GM18498 (cell line): ENCODE data around the gene MAMSTR.

Experiments used
- ATAC-seq: cut with Tn5 transposase; IDR thresholded peaks from one replicate; pipeline ENCODE4 v1.9.1; 2021; ENCODE audit warnings: mild to moderate bottlenecking, moderate library complexity; ENCODE audit not compliant: unreplicated experiment

The MAMSTR gene

DNA sequence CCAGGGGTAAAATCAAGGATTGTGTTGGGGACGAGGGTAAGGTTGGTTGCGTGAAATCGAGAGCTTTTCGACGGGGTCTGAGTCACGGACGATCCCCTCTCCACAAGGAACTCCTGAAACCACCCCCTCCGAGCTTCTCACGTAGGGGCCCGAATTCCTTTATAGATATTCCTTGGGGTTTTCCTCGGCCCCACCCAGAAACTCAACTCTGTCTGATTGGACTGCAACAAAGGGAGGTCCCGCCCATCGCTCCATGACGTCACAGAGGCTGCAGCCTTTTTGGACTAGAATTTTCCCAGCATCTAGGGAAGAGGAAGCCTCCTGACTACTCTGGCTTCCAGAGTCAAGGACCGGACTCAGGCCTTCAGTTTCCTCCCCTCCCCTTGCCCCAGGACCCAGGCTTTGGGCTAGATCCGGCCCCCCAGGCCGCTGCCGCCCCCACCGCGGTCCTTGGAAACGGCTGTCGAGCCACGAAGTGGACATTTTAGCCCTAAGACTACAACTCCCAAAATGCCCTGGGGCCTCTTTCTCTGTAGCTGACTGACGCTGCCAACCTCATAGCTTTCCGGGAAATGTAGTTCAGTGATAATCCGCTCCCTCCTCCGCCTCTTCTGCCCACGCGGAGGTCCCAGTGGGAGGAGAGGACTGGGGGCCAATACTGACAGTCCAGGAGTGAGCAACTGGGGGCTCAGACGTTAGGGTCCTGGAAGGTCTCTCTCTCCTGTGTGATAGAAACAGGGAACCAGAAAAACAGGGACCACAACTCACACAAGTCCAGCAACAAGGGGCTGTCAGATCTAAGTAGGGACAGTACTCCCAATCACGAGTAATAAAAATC is 27.4 kb upstream of the MAMSTR start, which contains the start of gene IZUMO1:
IZUMO1 (minus strand) TSS at position 172 of the 838 bp plus-strand sequence. CDS start 1,050 bp downstream, outside the sequence.
- ATAC-seq: no peak

DNA sequence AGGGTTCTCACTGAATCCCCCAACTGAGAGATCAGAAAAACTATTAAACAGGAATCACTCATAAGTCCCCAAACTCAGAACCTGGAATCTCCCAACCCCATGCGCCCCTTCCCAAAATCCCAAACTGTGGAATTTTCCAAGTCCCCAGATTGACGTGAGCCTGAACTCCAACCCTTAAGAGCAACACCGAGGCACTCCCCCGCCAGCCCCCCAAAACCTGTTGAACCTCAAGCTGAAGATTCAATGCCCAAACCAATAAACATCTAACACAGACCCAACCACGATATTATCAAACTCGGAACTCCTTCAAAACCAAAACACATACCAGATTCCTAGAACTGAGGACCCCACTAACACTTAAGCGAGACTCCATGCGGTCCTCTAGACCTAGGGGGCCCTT is 26.6 kb upstream of the MAMSTR start:
- ATAC-seq: no peak

DNA sequence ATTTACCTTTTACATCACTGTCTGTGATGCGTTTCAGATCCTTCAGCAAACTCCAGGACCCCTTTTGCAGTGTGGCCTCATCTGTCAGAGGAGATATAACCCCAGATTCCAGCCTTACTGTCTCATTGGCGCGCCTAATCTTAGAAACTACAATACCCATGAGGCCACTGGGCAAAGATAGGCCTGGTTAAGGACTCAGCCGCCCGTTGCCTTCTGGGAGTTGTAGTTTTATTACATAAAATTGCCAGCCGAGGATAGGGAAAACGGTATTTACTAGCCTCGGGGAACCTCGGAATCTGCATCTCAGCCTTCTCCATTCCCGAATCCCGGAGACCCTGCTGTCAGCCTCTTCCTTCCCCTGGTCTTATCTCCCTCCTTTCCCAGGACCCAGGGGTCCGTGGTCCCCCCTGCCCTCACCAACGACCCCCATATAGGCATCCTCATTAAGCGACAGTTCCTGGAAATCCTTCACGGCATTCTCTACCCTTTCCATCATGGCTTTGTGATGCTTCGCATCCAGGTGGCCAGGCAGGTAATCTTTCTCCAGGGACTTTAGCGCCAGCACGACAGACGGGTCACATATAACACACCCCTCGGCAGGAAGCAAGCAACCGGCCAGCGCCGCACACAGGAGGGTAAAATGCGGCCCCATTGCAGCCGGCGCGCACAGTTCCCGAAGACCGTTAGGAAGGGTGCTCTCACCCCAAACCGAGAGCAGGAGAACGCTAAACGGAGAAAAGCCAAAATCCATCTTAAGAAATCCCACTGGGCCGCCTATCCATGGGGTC is 25.9 kb upstream of the MAMSTR start:
- no peak for ATAC-seq

DNA sequence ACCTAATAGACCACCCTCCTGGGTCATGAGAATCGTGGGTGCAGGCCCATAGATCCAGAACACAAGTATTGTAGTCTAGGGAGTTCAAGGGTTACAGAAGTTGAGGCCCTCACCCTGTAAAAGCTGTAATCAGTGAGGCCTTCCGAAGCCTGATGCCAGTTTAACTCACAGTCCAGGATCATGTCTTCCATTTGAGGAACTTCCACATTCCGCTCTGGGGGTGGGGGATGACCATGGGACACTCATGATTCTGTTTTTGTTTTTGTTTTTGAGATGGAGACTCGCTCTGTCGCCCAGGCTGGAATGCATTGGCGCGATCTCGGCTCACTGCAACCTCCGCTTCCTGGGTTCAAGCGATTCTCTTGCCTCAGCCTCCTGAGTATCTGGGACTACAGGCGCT is 22.6 kb upstream of the MAMSTR start:
- no peak for ATAC-seq

DNA sequence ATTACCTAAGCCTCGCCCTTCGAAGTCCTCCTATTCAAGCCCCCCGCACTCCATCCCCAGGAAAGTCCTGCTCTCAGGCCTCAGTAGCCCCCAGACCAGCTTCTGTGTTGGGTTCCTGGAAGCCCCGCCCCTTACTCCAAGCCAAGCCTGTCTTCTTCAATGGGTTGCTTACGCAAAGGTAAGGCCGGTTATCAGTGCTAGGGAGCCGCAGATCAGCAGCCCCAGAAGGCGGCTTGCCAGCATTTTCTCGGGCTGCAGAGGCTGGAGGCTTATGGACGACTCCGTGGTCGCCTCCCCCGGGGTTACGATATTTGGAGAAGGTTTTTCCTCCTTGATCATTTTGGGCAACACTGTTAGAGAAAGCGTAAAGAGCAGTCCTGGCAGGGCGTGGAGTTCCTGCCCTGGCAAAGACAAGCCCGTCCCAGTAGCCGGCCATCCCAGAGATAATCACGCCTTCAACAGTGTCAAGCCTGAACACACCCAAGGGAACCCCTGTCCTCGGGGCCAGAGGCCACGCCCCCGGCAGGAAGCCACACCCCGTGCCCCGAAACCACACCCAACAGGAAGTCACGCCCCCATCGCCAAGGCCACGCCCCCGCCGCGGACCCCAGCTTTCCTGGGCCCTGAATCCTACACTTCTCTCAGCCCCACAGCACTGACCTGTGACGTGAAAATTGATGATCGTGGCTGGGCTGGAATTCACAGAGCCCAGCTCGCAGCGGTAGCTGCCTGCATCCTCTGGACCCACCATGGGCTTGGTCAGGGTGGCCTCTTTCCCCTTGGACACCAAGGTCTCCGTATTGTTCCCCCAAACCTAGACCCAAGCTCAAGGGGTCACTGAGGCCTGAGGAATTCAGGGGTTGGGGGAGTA is 21.8 kb upstream of the MAMSTR start:
- no peak for ATAC-seq

DNA sequence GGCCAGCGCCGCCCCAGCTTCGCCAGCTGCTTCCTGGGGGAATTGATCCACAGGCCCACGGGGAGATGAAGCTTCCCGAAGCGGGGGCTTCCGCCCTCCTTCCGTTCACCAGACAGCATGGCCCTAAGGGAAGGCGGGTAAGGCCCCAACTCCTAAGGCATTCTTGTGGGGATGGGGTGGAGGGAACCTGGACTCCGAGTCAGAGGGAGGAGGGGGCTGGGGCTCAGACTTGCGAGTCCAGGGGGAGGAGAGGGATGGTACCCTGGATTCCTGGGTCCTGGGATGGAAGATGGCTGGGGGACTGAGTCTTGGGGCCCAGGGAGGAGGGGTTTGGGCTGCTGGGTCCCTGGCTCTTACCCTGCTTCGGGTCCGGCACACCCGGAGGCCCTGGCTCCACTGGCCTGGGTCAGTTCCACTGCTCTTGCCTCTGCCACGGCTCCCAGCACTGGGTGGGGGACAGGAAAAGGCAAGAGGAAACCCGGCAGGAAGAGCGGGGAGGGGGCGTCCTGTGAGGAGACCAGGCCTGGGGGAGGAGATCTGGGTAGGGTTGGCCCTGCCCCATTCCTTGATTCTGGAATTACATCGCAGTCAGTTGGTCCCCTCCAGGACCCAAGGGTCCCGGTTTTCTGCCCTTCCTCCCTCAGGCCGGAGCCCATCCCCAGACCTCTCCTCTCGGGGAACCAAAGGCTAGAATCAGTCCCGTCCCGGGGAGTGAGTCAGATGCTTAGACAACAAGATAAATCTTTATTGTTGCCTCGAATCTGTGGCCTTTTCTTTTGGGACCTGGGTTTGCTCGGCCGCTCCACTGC is 20.8 kb upstream of the MAMSTR start, which contains the start of gene RASIP1:
RASIP1 (minus strand) TSS at position 447 of the 809 bp plus-strand sequence; CDS start at position 119, 328 bp downstream.
- no peak for ATAC-seq

DNA sequence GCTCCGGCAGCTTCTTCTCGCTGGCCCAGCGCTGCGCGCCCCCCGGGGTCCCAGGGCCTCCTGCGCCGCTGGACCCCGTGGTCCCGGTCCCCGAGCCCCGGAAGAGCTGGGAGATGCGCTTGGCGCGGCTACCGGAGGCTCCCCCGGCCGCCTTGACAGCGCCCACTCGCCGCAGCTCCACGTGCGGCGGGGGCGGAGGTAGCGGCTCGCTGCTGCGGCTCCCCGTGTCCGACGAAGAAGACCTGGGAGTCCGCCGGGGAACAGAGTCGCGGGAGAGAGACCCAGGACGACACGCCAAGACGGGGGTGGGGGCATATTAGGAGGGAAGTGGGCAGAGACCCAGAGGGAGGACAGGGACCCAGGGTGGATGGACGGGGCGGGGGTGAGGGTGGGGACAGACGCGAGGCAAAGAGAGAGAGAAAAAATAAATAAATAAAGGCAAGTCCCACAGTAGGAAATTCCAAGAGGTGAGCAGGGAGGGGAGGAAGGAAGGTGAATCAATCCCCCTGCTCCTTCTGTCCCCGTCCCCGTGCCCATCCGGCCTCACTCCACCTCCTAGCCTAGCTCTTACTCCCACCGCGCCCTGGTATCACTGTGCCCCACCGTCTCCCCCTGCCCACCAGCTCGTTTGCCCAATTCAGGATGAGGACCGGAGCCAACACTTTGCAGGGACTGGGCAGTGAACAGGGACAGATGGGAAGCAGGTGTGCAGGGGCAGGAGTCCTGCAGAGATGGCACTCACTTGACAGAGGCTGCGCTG is 20.1 kb upstream of the MAMSTR start:
- ATAC-seq: peak; percentile 23

DNA sequence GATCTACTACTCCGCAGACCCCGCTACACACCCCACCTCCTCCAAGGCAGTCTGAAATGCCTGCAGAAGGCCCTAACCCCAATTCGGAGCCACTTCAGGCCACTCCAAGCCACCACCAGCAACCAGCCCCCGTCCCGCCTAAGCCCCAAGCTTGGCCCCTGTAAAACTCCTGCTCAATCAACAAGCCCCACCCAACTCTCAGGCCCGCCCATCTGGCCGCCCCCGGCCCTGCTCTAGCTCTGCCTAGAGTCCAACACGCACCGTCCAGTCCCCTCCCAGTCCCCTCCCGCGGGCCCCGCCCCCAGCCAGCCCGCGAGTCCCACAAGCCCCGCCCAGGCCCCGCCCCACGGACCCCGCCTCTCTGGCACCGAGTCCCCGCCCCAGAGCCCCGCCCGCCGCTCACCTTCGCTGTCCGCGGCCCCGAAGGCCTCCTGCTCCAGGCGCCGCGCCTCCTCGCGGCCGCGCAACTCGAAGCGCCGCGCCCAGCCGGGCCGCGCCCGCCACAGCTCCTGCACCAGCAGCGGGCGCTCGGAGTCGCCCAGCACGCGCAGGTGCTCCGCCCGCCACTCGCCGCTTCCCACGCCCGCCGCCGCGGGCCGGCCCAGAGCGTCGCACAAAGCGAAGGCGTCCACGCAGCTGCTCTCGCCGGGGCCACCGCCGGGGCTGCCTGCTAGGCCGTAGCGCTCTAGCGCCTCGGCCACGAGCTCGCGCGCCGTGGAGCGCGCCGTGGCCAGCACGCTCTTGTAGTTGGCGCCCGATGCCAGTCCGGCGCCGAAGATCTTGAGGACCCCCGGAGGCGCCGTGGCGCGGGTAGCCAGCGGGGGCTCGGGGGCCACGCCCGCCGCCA is 19.3 kb upstream of the MAMSTR start:
- ATAC-seq: peak; percentile 84

DNA sequence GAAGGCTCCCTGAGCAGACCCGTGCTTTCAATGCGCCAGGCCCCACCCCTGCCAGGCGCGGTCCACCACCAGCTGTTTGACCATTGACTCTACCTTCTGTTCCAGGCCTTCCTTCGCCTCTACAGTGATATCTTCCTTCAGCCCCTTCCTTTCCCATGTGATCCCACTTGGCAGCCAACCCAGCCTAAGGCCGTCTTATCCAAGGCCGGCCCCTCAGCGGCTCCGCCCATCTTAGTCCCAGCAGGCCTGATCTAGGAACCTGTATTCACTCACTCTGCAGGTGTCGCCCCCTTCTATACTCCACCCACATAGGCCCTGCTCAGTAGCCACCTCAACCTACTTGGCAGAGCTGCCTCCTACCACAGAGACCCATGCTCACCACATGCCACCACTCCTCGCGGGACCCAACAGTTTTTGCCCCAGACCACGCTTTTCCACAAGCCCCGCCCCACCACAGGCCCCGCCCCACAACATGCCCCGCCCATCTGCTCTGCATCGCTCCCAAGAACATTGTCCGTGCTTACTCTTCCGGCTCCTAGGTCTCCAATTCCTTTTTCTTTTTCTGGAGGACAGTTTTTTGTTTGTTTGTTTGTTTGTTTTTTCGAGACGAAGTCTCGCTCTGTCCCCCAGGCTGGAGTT is 18.0 kb upstream of the MAMSTR start:
- no peak for ATAC-seq

DNA sequence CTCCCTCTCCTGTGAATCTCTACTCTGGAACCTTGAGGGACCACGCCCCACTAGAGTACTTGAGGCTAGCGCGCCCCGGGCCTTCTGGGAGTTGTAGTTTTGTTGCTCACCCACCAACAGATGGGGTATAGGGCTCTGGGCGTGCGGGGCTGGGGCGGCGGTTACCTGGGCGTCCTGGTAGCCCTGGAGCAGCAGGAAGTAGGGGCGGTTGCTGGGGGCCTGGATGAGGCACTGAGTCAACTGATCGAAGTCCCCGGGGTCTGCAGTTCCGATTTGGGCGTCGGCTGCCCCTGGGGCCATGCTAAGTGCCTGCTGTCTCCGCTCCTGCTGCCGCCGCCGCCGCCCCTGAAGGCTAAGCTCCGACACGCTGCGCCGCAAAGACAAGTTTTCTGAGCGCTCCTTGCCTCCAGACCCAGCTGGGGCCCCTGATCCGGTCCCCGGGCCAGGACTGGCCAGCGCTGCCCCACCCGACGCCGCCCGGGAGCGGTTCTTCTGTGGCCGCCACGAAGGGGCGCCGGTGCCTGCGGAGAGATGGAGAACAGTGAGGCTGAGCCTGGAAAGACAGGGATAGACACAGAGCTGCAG is 15.6 kb upstream of the MAMSTR start:
- no peak for ATAC-seq

DNA sequence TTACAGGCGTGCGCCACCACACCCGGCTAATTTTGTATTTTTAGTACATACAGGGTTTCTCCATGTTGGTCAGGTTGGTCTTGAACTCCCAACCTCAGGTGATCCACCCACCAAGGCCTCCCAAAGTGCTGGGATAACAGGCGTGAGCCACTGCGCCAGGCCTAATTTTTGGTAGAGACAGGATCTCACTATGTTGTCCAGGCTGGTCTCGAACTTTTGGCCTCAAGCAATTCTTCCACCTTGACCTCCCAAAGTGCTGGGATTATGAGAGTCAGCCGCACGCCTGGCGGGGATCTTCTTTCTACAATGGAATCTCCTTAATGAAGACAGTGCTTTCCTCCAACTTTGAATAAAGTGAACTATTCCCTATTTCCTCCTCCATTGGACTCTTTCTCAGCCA is 15.1 kb upstream of the MAMSTR start:
- no peak for ATAC-seq

DNA sequence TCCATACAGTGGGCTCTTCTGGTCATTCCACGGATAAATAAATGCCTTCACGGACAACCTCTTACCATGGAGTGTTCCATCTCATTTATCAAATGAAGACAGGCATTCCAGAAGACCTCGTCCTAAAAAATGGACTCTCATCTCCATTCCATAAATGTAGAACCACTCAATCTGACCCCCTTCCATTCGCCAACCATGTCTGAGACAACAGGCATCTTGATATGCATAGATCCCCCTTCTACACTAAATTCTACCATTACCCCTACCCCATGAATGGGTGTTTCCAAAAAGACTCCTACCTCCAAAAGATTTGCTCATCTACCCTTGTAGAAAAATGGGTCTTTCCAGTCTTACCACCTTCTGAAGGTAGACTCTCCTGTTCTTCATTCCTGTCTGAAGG is 11.9 kb upstream of the MAMSTR start:
- no peak for ATAC-seq

DNA sequence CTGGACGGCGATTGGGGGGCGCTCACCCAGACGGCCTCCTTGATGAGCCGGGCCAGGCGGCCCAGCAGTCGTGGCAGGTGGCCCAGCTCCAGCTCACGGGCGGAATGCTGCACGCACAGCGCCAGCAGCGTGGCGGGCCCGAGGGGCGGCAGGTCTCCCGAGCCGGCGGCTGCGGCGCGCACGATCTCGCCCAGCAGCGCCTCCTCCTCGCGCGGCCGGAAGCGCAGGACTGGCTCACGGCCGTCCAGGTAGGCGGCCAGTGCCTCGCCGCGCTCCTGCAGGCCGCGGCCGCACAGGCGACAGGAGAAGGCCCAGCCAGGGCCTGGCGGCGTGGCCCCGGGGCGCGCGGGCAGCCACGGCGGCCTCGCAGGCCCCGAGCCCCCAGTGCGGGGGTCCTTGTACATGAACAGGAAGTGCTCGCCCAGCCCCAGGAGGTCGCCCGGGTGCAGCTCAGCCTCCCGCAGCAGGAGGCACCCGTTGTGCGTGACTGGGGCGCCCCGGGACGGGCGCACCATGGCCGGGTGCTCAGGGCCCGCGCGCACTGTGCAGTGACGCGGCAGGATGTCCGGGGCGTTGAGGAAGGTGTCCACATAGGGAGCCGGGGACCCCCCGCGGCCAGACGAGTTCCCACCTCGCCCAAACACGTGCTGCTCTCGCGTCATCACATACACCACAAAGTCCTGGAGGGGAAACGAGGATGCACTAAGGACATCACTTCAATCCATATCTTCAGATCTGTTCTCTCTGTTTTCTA is 9.6 kb upstream of the MAMSTR start:
- ATAC-seq: no peak

DNA sequence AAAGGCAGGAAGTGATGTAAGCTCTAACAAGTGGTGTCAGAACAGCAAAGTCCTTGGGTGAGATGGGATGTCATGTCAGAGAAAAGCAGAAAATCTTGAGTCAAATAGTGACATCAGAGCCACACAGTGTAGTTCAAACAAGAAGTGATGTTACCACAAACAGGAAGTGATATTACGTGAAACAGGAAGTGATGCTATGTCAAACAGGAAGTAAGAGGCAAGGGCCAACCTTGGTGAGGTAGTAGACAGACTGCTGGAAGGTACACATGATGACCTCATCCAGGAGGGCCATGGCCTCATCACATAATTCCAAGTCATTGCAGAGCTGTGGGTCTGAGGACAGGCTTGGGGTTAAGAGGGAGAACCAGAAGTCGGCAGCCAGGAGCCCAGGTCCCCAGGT is 7.0 kb upstream of the MAMSTR start:
- no peak for ATAC-seq

DNA sequence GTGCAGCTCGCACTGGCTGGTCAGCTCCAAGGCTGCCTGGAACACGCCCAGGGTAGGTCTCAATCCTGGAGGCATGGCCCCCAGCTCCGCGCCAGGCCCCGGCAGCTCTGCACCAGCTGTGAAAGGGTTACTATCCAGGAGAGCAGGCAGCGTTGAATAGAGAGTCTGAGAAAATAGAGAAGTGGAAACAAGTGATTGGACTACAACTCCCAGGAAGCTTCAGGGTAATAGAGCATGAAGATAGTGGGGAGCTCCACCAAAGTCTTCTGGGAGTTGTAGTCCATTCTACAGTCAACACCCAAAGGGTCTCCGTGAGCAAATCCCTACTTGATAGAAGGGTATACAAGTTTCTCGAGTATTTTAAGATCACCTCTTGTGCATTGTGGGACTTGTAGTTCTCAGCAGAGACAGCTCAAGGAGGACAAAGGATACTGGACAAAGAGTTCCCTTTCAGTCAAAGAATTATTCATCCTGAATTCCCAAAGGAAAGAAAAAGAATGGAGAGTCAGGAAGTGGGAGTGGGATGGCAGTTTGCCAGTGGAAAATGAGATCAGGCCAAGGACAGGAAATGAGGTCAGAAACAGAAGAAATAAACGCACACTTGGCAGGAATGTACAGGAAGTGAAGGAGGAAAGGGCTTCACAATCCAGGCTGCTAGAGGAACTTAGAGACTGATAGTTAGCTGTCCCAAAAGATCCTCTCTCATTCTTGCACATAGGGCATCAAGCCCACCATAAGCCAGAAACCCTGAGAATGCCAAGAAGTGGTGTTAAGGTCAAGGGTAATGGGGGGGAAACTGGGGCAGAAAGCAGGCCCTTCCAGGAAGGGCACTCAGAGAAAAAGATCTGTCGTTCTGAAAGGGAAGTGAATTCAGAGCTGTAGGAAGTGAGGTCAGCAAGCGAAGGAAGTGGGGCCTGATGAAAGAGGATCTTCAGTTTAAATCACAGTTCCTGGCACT is 5.5 kb upstream of the MAMSTR start:
- no peak for ATAC-seq

DNA sequence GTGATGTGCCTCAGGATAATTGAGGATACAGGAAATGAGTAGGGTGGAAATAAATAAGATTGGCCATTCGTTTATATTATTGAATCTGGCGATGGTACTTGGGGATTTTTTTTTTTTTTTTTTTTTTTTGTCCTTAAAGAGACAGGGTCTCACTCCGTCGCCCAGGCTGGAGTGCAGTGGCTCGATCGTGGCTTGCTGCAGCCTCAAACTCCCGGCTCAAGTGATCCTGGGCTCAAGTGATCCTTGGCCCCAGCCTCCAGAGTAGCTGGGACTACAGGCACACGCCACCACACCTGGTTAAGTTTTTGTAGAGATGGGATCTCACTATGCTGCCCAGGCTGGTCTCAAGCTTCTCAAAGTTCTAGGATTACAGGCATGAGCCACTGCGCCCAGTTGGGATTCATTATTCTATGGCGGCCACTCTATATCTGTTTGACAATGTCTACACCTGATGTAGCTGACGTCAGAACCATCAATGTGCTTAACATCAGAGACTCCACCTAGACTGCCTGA is 2.7 kb upstream of the MAMSTR start:
- no peak for ATAC-seq
